GM19193 (cell line): ENCODE measurements around the gene CTSW.

ENCODE experiments used
- POLR2A ChIP-seq: IDR thresholded peaks from 4 replicates; pipeline ENCODE4 v1.6.1; 2011; ENCODE audit not compliant: insufficient read depth, insufficient read length; ENCODE audit errors: extremely low read depth

Gene CTSW

DNA sequence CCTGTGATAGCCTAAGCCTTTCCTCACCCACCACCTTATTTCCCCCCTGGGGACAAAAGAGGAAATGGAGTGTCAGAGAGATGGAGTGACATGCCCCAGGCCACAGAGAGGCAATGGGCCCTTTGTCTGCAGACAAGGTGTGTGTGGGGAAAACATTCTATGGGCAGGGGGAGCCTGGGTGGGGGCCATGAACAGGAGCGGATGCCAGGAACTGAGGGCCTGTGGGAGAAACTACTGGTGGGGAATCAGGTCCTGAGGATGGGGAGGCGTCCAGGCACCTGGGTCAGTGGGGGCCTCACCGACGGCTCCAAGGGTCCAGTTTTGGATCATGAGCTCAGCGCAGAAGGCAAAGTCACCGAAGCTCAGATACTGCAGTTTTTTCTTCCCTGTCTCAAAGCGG is 5.6 kb downstream of the CTSW start:
- TF ChIP-seq POLR2A: no peak

DNA sequence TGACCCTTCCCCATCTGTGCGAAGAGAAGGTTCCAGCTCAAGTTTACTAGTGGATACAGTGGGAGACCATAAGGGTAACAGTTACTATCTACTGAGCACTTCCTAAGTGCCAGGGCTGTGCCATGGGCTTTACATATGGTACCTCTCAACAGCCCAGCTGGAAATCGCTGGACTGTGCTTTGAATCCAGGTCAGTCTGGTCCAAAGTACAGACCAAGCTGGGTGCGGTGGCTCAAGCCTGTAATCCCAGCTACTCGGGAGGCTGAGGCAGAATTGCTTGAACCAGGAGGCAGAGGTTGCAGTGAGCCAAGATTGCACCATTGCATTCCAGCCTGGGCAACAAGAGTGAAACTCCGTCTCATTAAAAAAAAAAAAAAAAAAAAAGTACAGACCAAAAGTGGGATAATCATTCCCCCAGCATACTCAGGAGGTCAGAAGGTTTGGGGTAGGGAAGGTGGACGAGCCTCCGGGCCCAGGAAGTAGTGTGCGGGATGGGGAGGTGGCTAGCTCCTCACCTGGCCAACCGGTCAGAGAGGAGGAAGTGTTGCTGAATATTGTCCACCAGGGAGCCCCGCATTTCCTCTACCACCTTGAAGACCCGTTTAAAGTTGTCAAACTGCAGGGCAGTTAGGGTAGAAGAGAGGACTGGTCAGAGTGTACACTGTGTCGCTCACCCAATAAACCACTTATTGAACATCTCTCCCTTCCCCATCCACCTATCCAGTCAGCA is 6.3 kb downstream of the CTSW start:
- no peak for TF ChIP-seq POLR2A

- TF ChIP-seq POLR2A: no peak
These were observed 7.4 kb downstream of the CTSW start for GRCh38 chr11:65886826-65887722.

- TF ChIP-seq POLR2A: no peak
These were observed 8.1 kb downstream of the CTSW start for GRCh38 chr11:65887723-65888162.

DNA sequence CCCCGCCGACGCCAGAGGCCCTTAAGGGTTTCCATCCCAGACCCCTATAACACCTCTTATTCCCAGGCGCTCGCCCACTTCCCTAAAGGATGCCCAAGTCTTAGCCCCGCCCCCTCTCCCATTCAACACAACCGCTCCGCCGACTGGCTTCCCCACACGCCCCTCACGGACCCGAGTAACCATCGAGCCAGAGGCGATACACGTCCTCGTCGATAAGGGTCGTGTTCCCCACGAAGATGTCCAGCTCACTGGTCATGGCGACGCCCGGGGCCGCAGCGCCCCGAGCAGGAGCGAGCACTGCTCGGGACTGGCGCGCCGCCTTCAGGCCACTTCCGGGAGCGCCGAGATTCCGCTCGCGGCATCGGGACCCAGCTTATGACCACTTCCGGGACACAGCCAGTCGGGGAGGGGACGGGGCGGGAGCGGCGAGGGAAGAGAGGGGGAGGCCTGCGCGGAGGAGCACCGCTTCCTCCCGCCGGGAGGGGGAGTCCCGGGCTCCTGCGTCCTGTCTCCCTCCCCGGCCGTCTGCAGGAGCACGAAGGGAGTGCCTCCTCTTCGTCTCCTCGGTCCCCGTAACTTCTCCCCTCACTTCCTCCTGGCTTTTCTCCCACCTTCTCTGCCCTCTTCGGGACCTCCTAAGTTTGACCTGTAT is 8.7 kb downstream of the CTSW start, which contains the start of gene FIBP:
TSS of gene FIBP (minus strand) at position 309 of the 652 bp plus-strand sequence. CDS start at position 256, 53 bp downstream.
- TF ChIP-seq POLR2A: peak; percentile 94

DNA sequence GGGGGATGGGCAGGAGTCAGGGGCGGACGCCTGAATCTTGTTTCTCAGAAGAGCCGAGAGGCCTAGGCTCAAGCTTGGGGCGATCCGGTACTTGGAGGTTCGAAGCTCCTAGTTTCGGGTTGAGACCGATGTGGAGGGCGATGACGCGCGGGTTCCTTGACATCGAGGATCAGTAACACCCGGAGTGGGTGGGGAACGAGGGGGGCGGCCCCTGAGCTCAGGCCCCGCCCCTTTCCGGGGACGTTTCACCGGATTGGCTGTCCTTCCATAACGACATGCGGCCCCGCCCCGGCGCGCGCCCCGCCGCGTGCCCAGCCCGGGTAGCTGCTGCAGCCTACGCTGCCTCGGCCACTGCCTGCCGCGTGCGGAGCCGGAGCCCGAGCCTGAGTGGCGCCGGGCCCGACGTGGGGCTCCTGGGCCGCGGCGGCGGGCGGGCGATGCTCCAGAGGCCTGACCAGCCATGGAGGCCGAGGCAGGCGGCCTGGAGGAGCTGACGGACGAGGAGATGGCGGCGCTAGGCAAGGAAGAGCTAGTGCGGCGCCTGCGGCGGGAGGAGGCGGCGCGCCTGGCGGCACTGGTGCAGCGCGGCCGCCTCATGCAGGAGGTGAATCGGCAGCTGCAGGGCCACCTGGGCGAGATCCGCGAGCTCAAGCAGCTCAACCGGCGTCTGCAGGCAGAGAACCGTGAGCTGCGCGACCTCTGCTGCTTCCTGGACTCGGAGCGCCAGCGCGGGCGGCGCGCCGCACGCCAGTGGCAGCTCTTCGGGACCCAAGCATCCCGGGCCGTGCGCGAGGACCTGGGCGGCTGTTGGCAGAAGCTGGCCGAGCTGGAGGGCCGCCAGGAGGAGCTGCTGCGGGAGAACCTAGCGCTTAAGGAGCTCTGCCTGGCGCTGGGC is 10.9 kb downstream of the CTSW start, which contains the start of gene CCDC85B:
TSS of gene CCDC85B (plus strand) at position 350 of the 895 bp plus-strand sequence. CDS start at position 461, 111 bp downstream.
- TF ChIP-seq POLR2A: peak; percentile 98

DNA sequence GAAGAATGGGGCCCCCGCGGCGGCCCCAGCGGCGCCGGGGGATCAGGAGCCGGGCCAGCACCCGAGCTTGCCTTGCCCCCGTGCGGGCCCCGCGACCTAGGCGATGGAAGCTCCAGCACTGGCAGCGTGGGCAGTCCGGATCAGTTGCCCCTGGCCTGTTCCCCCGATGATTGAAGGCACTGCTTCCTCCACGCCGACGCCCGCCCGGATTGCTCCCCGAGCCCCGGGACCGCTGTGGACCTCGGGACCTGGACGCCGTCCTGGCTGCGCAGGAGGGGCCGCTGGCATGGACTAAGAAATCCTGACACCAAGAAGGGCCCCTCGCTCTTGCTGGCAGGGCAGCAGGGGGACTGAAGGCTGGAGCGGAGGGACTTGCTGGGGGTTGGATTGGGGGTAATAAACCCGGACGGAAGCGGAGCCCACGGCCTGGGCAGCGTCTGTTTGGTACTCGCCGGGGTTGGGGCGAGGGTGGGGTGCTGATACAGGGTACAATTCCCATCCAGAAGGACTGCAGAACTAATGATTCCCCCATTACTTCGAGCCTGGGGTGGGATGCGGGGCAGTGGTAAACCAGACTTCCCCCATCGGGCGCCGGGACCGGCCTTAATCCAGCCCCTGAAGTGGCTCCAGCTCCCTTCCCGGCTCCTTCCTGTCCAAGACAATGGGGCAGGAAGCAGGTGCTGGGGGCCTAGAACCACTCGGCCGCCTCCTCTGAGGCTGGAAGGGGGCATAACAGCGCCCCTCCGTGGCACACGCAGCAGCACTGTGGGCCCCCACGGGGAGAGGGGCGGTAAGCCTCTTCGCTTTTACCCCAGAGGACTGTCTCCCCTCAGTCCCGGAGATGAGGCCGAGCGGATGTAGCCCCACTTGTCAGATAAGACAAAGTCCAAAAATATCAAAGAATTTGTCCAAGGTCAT is 11.8 kb downstream of the CTSW start:
- TF ChIP-seq POLR2A: peak; percentile 53

- TF ChIP-seq POLR2A: peak; percentile 15
These were observed 13.2 kb downstream of the CTSW start for GRCh38 chr11:65892661-65893317.

DNA sequence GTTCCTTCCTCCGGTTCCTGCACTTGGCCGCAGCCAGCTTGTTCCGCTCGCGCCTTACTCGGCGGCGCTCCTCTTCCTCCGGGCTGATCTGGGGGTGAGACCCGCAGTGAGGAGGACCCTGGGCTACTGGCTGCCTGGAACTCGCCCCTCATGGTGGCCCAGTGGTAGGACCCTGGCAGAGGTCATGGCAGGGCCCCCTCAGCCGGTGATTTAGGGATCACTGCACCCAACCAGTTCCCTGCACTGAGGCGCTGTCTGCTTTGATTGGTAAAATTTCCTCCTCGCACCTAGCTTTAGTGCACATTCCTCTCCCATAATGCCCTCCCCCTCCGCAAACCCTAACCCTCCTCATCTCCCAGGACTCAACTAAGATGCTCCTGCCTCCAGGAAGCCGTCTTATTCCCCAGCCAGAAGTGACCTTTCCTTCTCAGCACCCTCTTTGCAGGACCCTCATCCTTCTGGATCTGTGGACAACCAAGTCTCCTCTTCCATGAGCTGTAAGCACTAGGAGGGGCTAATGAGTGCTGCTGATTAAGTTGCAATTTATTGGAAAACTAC is 14.5 kb downstream of the CTSW start:
- peak; percentile 60 for TF ChIP-seq POLR2A

DNA sequence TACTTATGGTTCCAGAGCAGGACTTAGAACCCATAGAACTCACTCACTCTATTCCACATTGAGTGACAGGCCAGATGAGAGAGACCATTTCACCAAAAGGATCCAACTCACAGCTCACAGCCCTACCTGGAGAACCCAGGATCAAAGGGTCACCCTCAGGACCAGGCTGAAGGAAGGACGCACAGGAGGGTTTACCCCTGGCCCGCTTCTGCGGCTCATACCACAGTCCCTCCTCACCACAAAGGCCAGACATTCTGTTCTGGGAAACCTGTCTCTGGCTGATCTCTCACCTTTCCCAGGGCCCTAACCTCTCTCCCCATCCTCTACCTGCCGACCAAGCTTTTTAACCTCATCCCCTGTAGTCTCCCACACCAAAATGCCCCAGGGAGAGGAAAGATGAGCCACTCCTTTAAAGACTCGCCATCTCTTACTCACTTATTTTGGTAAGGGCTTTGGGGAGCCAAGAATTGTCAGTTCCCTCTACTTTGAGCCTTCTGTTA is 15.9 kb downstream of the CTSW start:
- TF ChIP-seq POLR2A: no peak

- TF ChIP-seq POLR2A: no peak
These were observed 16.7 kb downstream of the CTSW start for GRCh38 chr11:65896034-65896999.

DNA sequence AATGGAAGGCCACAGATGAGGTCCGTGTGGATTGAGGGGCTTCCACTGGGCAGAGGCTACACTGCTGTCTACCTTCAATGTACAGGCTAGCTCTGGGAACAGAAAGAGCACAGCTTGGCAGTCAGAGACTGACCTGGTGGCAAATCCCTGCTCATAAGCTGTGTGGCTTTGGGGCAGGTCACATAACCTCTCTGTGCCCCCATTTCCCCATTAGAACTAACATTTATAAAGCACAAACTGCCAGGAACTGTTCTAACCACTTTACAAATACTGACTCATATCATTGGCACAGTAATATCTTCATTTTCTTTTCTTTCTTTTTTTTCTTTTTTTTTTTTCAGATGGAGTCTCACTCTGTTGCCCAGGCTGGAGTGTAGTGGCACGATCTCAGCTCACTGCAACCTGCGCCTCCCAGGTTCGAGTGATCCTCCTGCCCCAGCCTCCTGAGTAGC is 17.4 kb downstream of the CTSW start:
- TF ChIP-seq POLR2A: no peak
